PC-9 (cell line): ENCODE measurements around the gene MRPL32.

Experiments
- EZH2 ChIP-seq: fragments of 200-600 bp; sonication (generic); IDR thresholded peaks from 2 replicates; pipeline ENCODE4 v1.8.0; 2017; ENCODE audit warnings: antibody characterized with exemption, low read depth
- TF ChIP-seq, protein P1 (sequence below): fragments of 200-600 bp; sonication (generic); conservative IDR thresholded peaks from 2 replicates; pipeline ENCODE4 v1.6.1; 2017; ENCODE audit warnings: mixed run types, antibody characterized with exemption, mild to moderate bottlenecking, moderate library complexity

DNA sequence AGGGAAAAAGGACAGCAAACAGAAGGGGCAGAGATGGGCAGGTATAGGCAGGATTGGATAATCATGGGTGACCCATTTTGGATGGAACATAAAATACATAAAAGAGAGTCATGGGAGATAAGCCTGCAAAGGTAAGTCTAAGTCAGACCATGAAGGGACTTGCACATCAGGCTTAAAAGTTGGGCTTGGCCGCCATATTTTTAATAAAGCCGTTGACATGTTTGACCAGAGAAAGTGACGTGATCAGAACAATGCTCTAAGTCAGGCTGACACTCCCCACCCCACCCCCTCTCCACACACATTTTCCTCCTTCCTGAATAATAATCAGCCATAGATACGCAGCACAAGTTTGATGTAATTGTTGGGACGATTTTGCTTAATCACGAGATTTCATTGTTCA lies 54.0 kb downstream of the MRPL32 start:
- TF ChIP-seq EZH2: no peak
- TF ChIP-seq, protein P1, sequence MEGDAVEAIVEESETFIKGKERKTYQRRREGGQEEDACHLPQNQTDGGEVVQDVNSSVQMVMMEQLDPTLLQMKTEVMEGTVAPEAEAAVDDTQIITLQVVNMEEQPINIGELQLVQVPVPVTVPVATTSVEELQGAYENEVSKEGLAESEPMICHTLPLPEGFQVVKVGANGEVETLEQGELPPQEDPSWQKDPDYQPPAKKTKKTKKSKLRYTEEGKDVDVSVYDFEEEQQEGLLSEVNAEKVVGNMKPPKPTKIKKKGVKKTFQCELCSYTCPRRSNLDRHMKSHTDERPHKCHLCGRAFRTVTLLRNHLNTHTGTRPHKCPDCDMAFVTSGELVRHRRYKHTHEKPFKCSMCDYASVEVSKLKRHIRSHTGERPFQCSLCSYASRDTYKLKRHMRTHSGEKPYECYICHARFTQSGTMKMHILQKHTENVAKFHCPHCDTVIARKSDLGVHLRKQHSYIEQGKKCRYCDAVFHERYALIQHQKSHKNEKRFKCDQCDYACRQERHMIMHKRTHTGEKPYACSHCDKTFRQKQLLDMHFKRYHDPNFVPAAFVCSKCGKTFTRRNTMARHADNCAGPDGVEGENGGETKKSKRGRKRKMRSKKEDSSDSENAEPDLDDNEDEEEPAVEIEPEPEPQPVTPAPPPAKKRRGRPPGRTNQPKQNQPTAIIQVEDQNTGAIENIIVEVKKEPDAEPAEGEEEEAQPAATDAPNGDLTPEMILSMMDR: no peak
